Fibroblast of upper back skin (primary cell): ENCODE data around the gene LENG1.
"Not testable (repeated sequence)": the region's sequence is repeated elsewhere in the genome, so short reads cannot be mapped to it uniquely, and the experiment has no call there.

Source experiments
- DNase-seq: peaks from one replicate; pipeline ENCODE4 v3.0.0-alpha.2; 2013

The LENG1 gene

GRCh38 chr19:54189145-54189734 lies 29.7 kb upstream of the LENG1 start, which contains the start of gene MBOAT7:
Gene MBOAT7 (minus strand): TSS chr19:54189580. CDS start chr19:54188508, 1,072 bp downstream.
- DNase-seq: no peak

GRCh38 chr19:54188215-54188871 lies 28.8 kb upstream of the LENG1 start:
- DNase-seq: peak; percentile 49

GRCh38 chr19:54186934-54187381 lies 27.4 kb upstream of the LENG1 start:
- no peak for DNase-seq

- no peak for DNase-seq
Observed at GRCh38 chr19:54186351-54186750, 26.8 kb upstream of the LENG1 start.

- DNase-seq: no peak
Observed at GRCh38 chr19:54183431-54183830, 23.9 kb upstream of the LENG1 start.

GRCh38 chr19:54181894-54182293 lies 22.4 kb upstream of the LENG1 start:
- not testable (repeated sequence) for DNase-seq

- no peak for DNase-seq
Observed at GRCh38 chr19:54180691-54181091, 21.2 kb upstream of the LENG1 start.

GRCh38 chr19:54179921-54180461 lies 20.5 kb upstream of the LENG1 start:
- DNase-seq: peak; percentile 40

GRCh38 chr19:54179262-54179852 lies 19.8 kb upstream of the LENG1 start:
- DNase-seq: no peak

- no peak for DNase-seq
Observed at GRCh38 chr19:54178581-54179261, 19.2 kb upstream of the LENG1 start.

- no peak for DNase-seq
Observed at GRCh38 chr19:54173951-54174834, 14.7 kb upstream of the LENG1 start.

GRCh38 chr19:54173359-54173699 lies 13.8 kb upstream of the LENG1 start:
- no peak for DNase-seq

GRCh38 chr19:54172471-54173358 lies 13.2 kb upstream of the LENG1 start, which contains the start of gene TMC4:
Gene TMC4 (minus strand): TSS chr19:54173160. CDS start chr19:54173117, 43 bp downstream.
- DNase-seq: no peak

- DNase-seq: not testable (repeated sequence)
Observed at GRCh38 chr19:54171736-54172431, 12.4 kb upstream of the LENG1 start.

- no peak for DNase-seq
Observed at GRCh38 chr19:54169149-54169740, 9.7 kb upstream of the LENG1 start.

GRCh38 chr19:54168174-54168917 lies 8.8 kb upstream of the LENG1 start:
- DNase-seq: peak; percentile 81

- DNase-seq: no peak
Observed at GRCh38 chr19:54165222-54165621, 5.7 kb upstream of the LENG1 start.

- DNase-seq: no peak
Observed at GRCh38 chr19:54164369-54165068, 5.0 kb upstream of the LENG1 start.

- no peak for DNase-seq
Observed at GRCh38 chr19:54162884-54163283, 3.4 kb upstream of the LENG1 start.
